Embryonic facial prominence (tissue), 1 donor: ENCODE data around the gene CDC42SE1.
"Not testable (repeated sequence)": the region's sequence is repeated elsewhere in the genome, so short reads cannot be mapped to it uniquely, and the experiment has no call there.

ENCODE experiments used
- DNase-seq: peaks from one replicate; pipeline ENCODE4 v3.0.0-alpha.2; 2016; ENCODE audit errors: extremely low spot score

CDC42SE1 gene, protein sequence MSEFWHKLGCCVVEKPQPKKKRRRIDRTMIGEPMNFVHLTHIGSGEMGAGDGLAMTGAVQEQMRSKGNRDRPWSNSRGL

GRCh38 chr1:151059109-151060006 is at the start of gene CDC42SE1:
TSS of gene CDC42SE1 (minus strand) at chr1:151059622. CDS start at chr1:151055730, 3,892 bp downstream.
- DNase-seq: peak; percentile 81

DNA sequence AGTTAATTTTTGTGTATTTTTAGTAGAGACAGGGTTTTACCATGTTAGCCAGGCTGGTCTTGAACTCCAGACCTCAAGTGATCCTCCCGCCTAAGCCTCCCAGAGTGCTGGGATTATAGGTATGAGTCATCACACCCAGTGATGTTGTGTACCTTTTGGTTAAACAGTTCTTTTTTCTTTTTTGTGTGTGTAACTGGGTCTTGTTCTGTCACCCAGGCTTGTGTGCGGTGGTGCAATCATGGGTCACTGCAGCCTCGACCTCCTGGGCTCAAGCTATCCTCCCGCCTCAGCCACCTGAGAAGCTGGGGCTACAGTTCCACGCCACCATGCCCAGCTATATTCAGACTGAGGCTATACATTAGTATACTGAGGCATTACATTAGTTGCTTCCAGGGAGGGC is 48.9 kb upstream of the CDC42SE1 start:
- DNase-seq: no peak

DNA sequence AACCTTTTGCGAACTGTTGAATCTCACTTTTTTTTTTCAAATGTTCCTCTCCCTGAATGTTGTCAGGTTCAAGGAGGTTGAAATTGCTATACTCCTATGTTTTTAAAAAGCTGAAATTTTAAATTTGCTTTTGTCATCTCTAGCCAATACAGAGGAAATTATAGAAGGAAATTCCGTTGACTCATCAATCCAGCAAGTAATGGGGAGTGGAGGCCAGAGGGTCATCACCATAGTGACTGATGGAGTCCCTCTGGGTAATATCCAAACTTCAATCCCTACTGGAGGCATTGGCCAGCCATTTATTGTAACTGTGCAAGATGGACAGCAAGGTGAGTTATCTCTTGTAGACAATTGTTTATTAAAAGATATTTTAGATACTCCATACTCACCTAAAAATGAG is 47.5 kb upstream of the CDC42SE1 start:
- DNase-seq: no peak

- DNase-seq: no peak
These were observed 45.2 kb upstream of the CDC42SE1 start for GRCh38 chr1:151104630-151105029.

DNA sequence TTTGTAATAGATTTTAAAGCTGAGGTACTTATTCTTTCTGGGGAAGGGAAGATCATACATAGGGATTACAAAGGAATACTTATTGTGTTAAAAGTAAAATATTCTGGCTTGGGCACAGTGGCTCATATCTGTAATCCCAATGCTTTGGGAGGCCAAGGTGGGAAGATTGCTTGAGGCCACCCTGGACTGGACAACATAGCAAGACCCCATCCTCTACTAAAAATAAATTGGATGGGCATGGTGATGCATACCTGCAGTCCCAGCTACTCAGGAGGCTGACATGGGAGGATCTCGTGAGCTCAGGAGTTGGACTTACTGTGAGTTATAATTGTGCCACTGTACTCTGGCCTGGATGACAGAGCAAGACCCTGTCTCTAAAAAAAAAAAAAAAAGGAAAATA is 38.7 kb upstream of the CDC42SE1 start:
- DNase-seq: no peak

- not testable (repeated sequence) for DNase-seq
These were observed 38.0 kb upstream of the CDC42SE1 start for GRCh38 chr1:151097426-151097825.

DNA sequence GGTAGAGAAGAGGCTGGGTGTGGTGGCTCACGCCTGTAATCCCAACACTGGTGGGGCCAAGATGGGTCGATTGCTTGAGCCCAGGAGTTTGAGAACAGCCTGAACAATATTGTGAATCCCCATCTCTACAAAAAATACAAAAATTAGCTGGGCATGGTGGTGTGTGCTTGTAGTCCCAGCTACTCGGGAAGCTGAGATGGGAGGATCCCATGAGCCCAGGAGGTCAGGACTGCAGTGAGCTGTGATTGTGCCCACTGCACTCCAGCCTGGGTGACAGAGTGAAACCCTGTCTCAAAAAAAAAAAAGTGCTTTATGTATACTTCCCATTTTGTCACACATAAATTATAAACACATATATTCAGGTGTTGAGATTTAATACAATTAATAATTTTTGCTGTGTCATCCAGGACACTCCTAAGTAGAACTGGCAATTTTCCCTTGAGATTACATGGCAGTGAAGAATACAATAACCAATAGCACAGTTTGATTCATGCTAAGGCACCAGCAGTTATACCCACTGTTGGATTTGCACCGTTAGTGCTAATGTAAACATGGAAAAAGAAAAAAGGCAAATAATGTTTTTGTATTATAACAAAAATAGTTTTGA is 26.6 kb upstream of the CDC42SE1 start:
- DNase-seq: no peak

- no peak for DNase-seq
These were observed 12.8 kb upstream of the CDC42SE1 start for GRCh38 chr1:151072224-151072623.

GRCh38 chr1:151070474-151071276 is 11.3 kb upstream of the CDC42SE1 start, which contains the start of gene GABPB2:
TSS of gene GABPB2 (plus strand) at chr1:151070761. CDS start at chr1:151088190, 17,429 bp downstream.
- peak; percentile 96 for DNase-seq

GRCh38 chr1:151069103-151069486 is 9.7 kb upstream of the CDC42SE1 start:
- DNase-seq: no peak

DNA sequence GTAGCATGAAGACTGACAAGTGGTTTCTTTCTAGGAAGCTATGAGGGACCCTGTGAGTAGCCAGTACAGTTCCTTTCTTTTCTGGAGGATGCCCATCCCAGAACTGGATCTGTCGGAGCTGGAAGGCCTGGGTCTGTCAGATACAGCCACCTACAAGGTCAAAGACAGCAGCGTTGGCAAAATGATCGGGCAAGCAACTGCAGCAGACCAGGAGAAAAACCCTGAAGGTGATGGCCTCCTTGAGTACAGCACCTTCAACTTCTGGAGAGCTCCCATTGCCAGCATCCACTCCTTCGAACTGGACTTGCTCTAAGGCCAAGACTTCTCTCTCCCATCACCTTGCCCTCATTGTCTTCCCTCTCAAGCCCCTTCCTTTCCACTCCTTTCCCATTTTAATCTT is 7.8 kb upstream of the CDC42SE1 start:
- DNase-seq: no peak

DNA sequence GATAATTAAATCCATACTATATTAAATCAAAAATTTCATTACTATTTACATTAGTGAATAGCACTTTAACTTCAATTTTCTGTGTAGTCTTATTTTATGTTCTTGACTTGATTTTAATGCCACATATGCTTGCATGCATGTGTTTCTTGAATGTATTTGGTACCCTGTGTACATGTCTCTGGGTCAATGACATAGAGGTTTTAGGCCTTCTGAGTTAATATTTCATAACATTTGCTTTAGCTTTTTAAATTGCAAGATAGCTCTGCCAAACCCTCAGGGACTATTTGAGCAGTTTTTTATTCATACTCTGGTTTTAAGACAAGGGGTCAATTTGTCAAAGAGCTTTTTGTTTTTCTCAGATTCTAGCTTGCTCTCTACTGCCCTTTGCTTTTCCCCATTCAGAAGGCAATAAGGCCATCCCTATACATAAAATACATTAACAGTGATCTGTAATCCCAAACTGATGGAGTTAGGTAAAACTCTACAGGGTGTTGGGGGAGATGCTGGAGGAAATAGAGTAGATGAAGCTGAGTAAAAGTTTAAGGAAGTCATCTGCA is 5.7 kb upstream of the CDC42SE1 start:
- DNase-seq: no peak

GRCh38 chr1:151062741-151063371 is 3.4 kb upstream of the CDC42SE1 start:
- no peak for DNase-seq

- DNase-seq: no peak
These were observed 2.3 kb upstream of the CDC42SE1 start for GRCh38 chr1:151061704-151062103.

- no peak for DNase-seq
These were observed 1.4 kb upstream of the CDC42SE1 start for GRCh38 chr1:151060657-151061421.

GRCh38 chr1:151060007-151060656 is 710 bp upstream of the CDC42SE1 start, which contains the start of gene MLLT11:
TSS of gene MLLT11 (plus strand) at chr1:151060397. CDS start at chr1:151067225, 6,828 bp downstream.
- peak; percentile 83 for DNase-seq

GRCh38 chr1:151058692-151059091 is 730 bp downstream of the CDC42SE1 start:
- DNase-seq: no peak

- DNase-seq: no peak
These were observed 3.3 kb downstream of the CDC42SE1 start for GRCh38 chr1:151056149-151056548.

GRCh38 chr1:151055581-151055980 is 3.8 kb downstream of the CDC42SE1 start:
- DNase-seq: no peak
